Epithelial cell of proximal tubule (primary cell): Measurements from ENCODE around the gene FRZB. TPM values are rescaled to one million over a fixed set of nuclear protein-coding genes. Genes with fewer than 3 reads are reported as not detected.
A peak's percentile ranks its signal among the peaks of the same experiment; 100 is the strongest.

Experiments
- DNase-seq: peaks from one replicate; pipeline ENCODE4 v3.0.0-alpha.2; 2011; ENCODE audit warnings: low read depth
- H3K4me3 ChIP-seq: 2 replicates; pipeline ENCODE4 v1.5.1; 2011; ENCODE audit warnings: low read depth, mild to moderate bottlenecking, low read length
- total RNA-seq: library from RNA; depleted of rRNA; stranded (reverse); fragments of >200 nt; gene quantifications from 2 replicates; pipeline ENCODE4 v1.2.3, GENCODE V29; 2015
- TF ChIP-seq, protein P1 (sequence below): conservative IDR thresholded peaks from 2 replicates; pipeline ENCODE4 v1.5.1; 2012; ENCODE audit warnings: low read depth, mild to moderate bottlenecking, low read length

The FRZB gene
- total RNA-seq, 1 donor from 2014 or later: not detected

DNA sequence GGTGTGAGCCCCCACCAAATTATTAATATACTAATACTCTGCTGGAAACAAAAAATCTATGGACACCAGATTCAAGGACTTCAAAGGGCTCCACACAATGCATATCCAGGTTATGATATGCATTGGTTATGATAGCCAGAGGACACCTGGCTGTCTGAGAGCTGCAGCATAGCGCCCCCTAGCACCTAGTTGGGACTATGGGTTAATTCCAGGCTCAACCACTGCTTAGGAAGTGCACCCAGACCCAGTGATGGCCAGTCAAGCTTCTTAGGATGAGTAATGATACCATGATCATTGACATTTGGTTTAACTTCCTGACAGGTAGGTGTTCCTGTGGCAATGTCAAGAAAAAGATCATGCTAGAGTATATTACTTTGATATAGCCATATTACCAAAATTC lies 3.8 kb upstream of the FRZB start:
- TF ChIP-seq, protein P1, sequence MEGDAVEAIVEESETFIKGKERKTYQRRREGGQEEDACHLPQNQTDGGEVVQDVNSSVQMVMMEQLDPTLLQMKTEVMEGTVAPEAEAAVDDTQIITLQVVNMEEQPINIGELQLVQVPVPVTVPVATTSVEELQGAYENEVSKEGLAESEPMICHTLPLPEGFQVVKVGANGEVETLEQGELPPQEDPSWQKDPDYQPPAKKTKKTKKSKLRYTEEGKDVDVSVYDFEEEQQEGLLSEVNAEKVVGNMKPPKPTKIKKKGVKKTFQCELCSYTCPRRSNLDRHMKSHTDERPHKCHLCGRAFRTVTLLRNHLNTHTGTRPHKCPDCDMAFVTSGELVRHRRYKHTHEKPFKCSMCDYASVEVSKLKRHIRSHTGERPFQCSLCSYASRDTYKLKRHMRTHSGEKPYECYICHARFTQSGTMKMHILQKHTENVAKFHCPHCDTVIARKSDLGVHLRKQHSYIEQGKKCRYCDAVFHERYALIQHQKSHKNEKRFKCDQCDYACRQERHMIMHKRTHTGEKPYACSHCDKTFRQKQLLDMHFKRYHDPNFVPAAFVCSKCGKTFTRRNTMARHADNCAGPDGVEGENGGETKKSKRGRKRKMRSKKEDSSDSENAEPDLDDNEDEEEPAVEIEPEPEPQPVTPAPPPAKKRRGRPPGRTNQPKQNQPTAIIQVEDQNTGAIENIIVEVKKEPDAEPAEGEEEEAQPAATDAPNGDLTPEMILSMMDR: peak; percentile 46
- H3K4me3 ChIP-seq: no peak overlapping the region
- no peak for DNase-seq

DNA sequence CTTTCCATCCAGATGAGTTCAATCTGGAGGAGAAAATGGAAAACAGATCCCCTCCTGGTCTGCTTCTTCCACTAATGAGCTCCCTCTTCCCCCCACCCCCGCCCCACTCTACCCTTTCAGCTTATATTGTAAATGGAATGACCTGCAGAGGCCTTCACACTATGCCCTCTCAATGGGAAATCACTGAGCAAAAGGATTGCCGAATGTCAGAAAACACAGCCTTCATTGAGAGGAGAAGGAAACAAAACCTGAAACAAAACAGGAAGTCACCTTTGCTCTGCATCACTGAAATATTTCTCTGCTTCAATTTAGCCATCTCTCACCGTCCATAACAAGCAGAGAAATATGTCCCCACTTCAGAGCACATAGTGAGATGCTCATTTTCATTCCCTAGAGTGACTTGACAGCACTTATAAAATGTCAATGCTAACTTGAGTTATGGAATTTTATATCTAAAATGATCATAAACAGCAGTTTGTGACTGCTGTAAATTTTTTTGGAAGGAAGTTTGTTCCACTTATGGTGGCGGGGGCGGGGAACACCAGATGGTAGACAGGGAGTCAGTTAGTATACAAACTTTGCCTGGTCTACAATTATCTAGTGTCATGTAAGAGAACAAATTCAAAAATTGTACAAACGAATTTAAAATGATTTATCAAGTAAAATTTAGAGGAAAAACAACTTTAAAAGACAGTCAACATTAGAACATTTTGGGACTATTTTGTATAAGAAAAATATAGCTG lies 1.8 kb upstream of the FRZB start:
- no peak for DNase-seq
- no peak overlapping the region for H3K4me3 ChIP-seq
- TF ChIP-seq, protein P1: no peak

DNA sequence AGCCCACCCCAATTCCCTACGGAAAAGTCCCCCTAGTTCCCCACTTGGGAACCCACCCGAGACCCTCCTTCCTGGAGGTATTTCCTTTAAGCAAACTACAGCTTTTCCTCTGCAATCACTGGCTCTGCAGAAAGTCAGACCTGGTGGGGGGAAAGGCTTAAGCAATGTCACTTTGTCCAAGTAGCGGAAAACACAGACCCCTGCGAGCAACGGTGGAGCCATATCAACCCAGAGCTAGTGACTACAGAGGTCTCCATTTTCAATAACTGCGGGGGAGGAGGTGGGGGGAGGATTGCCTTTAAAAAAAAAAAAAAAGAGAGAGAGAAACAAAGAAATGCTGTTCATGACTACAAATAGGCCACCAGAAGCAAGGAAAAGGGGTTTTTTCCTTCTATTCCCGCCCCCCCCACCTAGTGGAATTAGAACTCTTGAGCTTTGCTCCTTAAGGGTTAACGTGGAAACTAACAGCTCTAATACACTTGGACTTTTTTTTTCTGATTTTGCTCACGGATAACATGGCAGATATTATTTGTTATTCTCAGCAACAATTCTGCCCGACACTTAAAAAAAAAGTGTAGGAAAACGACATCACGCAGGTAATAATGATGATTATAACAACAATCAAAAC lies 1.1 kb upstream of the FRZB start:
- TF ChIP-seq, protein P1: no peak
- DNase-seq: no peak
- peak overlapping the region; percentile 41 for H3K4me3 ChIP-seq

DNA sequence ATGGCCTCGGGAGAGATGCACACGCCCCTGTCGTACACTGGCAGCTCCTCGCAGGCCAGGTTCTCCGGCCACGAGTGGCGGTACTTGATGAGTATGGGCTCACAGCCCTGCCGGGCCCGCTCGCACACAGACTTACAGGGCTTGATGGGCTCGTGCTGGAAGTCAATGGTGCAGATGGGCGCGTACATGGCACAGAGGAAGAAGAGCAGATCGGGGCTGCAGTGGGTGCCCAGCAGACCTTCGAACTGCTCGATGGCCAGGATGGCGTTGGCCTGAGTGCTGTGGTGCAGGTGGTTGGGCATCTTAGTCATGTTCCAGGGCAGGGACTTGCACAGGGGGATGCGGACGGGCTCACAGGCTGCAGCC lies 359 bp downstream of the FRZB start:
- no peak for DNase-seq
- peak overlapping the region; percentile 41 for H3K4me3 ChIP-seq
- TF ChIP-seq, protein P1: no peak

DNA sequence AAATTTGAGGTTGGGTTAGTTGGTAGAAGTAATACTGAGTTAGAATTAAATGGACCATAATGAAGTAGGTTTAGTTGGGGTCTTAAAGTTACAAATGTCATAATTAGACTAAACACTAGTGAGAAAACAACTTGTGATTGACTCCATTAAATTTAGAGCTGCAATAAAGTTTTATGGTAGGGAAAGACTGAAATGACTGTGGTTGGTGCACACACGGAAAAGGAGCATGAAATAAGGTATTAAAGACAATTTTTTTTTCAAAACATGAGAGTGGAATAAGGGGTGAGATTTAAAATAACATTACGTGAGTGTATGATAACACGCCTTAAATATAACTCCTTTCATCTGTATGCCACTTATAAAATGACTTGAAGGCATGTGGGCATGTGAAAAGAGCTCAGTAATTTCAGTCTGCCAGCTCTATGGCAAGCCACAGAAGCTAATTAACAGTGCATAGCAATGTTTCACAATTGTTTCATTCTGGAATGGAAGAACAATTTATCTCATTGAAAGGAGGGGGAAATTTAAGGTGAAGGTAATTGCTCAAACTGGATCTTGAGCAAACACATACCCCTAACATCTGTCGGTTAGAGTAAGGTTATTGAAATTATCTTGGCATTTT lies 1.4 kb downstream of the FRZB start:
- no peak for DNase-seq
- H3K4me3 ChIP-seq: no peak overlapping the region
- TF ChIP-seq, protein P1: no peak

DNA sequence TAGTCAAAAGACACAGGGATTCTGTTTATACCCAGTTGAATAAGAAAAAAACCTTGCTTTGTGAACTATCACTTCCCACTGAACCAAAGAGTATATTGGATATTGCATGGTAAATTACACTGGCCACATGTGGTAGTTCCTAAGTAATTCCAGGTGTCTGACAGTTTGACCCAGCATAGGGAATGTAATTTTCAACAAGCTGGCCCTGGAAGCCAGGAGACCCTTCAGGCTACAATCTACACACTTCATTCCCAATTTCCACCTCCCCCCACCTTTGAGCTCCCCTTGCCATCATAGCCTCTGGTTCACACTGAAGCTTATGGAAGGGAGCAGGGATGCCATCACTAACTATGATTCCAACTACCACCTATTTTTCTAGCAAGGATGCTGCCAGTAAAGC lies 2.8 kb downstream of the FRZB start:
- TF ChIP-seq, protein P1: no peak
- no peak for DNase-seq
- no peak overlapping the region for H3K4me3 ChIP-seq
